ENCODE results near the gene ANTXR1. TPM values are rescaled to one million over a fixed set of nuclear protein-coding genes. Genes with fewer than 3 reads are reported as not detected.

ANTXR1 gene
- total RNA-seq, 1 experiment from 2014 or later = 37.3 TPM

DNA sequence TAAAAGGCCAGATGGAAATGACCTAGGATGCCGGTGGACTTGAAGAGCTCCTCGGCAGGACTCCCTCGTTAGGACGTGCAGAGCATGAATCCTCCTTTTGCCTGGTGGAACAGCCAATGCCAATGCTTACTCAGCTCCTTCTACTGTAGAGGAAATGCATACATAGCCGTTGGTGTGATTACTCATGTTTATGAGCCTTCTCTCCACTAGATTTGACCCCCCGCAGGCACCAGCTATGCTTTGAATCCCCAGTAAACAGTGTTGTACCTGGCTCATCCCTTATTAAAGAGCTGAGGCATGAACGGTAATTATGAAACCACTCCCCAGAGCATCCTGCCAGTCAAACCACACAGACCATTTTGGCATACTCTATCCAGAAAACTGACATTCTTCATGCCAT is 172.8 kb downstream of the ANTXR1 start:
- no peak overlapping the region for H3K14ac ChIP-seq (ENCODE audit: insufficient read depth, low read length)
- no CpG with 5 or more reads among the region's 7 CpGs for WGBS (ENCODE audit: extremely low coverage, insufficient read length, low lambda C conversion rate)
- no peak for DNase-seq
- H2AFZ ChIP-seq (ENCODE audit: low read length) = no peak overlapping the region
- no peak overlapping the region for H3K4ac ChIP-seq (ENCODE audit: low read depth, low read length)
- no peak overlapping the region for H4K91ac ChIP-seq (ENCODE audit: insufficient read length, low read depth, low read length)
- no peaks in the 10 kb centered on the region; the same call in 1 of the 2 replicates for H3K4me1 ChIP-seq (ENCODE audit: insufficient read depth, low read length)
- H3T11ph ChIP-seq (ENCODE audit: low read length) = no peak overlapping the region
- no peaks in the 10 kb centered on the region for H3K79me2 ChIP-seq (ENCODE audit: insufficient read depth, low read length)
- no peak overlapping the region for H2AK5ac ChIP-seq (ENCODE audit: insufficient read length, low read length)
- no peak overlapping the region for H2BK15ac ChIP-seq (ENCODE audit: low read depth, low read length)
- H3K23me2 ChIP-seq (ENCODE audit: insufficient read length, low read depth, low read length, poor library complexity, severe bottlenecking) = no peaks in the 10 kb centered on the region
- no peaks in the 10 kb centered on the region for H3K9me3 ChIP-seq (ENCODE audit: control insufficient read depth, low read depth, low read length)
- H3K23ac ChIP-seq (ENCODE audit: insufficient read length, low read depth, low read length) = no peak overlapping the region
- H2BK5ac ChIP-seq (ENCODE audit: insufficient read length, low read length) = no peak overlapping the region
- no peaks in the 10 kb centered on the region for H4K20me1 ChIP-seq (ENCODE audit: control insufficient read depth, insufficient read depth, insufficient read length)
- Mint-ChIP-seq H3K9me3 (no peaks in the 10 kb centered on the region), H3K27ac (no peak overlapping the region; a peak in 1 of 7 replicates), H3K4me3 (no peak overlapping the region), H3K36me3 (ENCODE audit: insufficient read depth in 1 of 3, low read depth in 3 of 3) (peaks cover 20 to 28% (median 21%) of the 10 kb centered on the region in 3 experiments), H3K27me3 (ENCODE audit: low read depth) (no peaks in the 10 kb centered on the region), H3K4me1 (peaks cover 18 to 21% of the 10 kb centered on the region in 2 experiments)
- no peak overlapping the region for H3K27ac ChIP-seq (ENCODE audit: insufficient read length, low read depth, low read length)
- no peak overlapping the region for H2BK12ac ChIP-seq (ENCODE audit: insufficient read length, low read depth, low read length)
- H3K56ac ChIP-seq (ENCODE audit: insufficient read length, low read depth, low read length) = no peak overlapping the region
- no peak overlapping the region for H3K9ac ChIP-seq (ENCODE audit: extremely low read depth, insufficient read length, low read length)
- no peak overlapping the region for H3K4me2 ChIP-seq (ENCODE audit: insufficient read depth, insufficient read length, low read length)
- no peak overlapping the region for H2BK120ac ChIP-seq (ENCODE audit: low read depth, low read length, poor library complexity, severe bottlenecking)
- H3K27me3 ChIP-seq (ENCODE audit: insufficient read depth, low read length) = no peaks in the 10 kb centered on the region
- H3K18ac ChIP-seq (ENCODE audit: insufficient read length, low read depth, low read length) = no peak overlapping the region
- no peaks in the 10 kb centered on the region for H3K79me1 ChIP-seq (ENCODE audit: insufficient read depth, low read depth, low read length, poor library complexity, severe bottlenecking)
- H4K5ac ChIP-seq (ENCODE audit: insufficient read length, low read depth, low read length) = no peak overlapping the region
- H2BK20ac ChIP-seq (ENCODE audit: low read depth, low read length, poor library complexity, severe bottlenecking) = no peak overlapping the region
- TF ChIP-seq, protein P1, sequence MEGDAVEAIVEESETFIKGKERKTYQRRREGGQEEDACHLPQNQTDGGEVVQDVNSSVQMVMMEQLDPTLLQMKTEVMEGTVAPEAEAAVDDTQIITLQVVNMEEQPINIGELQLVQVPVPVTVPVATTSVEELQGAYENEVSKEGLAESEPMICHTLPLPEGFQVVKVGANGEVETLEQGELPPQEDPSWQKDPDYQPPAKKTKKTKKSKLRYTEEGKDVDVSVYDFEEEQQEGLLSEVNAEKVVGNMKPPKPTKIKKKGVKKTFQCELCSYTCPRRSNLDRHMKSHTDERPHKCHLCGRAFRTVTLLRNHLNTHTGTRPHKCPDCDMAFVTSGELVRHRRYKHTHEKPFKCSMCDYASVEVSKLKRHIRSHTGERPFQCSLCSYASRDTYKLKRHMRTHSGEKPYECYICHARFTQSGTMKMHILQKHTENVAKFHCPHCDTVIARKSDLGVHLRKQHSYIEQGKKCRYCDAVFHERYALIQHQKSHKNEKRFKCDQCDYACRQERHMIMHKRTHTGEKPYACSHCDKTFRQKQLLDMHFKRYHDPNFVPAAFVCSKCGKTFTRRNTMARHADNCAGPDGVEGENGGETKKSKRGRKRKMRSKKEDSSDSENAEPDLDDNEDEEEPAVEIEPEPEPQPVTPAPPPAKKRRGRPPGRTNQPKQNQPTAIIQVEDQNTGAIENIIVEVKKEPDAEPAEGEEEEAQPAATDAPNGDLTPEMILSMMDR (conservative IDR thresholded peaks at IDR 0.05) = no peak
- H4K8ac ChIP-seq (replicated peaks; ENCODE audit: insufficient read length, low read depth, low read length) = no peak overlapping the region
